ENCODE measurements around the gene CDR2L.
A peak's percentile ranks its signal among the peaks of the same experiment; 100 is the strongest.

CDR2L gene

DNA sequence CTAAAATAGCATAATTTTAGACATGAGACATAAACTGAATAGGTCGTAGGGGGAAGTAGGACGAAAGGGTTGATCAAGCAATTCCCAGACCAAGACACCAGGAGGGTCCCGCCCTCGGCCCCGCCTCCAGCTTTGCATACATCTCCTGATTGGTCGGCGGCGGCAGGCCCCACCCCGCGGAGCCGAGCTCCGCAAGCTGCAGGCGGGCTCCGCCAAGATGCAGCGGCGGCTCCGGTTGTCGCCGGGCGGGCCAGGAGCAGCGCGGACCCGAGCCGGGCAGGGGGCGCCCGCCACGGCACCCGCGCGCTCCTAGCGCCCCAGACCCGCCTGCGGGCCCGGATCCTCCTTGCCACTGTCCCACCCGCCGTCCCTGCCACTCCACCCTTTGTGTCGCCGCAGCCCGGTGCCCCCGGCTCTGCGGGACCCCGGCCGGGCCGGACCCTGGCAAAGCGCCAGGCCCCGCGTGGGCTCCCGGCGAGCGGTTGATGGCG, at the start of gene CDR2L:
Gene CDR2L (plus strand): TSS at position 215 of the 491 bp plus-strand sequence. CDS start 412 bp downstream, outside the sequence.
- peak; percentile 78 for DNase-seq (ENCODE audit: low read depth)

DNA sequence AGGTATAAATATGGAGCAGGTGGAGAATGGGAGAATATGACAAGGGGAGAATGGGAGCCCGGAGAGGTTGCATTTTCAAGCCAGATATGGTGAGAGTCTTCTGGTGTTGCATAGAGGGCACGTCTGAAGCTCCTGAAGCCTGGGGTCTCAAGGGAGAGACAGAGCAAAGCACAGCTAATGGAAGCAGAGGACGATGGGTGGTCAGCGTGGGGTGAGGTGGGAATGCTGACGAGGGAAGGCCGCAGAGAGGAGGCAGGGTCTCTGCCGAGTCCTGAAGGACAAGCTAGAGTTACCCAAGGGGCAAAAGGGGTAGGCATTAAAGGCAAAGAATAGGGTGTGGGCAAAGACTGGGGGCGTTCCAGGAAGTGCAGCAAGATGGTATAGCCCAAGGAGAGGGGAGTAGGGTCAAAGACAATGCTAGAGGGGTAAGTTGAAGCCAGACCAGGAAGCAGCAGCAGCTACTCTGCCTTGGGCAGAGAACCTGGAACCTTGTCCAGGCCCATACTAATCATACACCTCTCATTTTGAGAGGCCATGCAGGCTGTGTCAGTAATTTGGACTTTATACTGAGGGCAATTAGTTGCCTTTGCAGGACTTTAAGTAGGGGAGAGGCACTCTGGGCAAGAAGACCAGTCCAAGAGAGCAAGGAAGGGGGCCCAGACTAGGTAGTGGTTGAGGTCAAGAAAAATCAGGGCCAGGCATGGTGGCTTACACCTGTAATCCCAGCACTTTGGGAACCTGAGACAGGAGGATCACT, 49.1 kb upstream of the CDR2L start:
- DNase-seq (ENCODE audit: low read depth), result no peak

DNA sequence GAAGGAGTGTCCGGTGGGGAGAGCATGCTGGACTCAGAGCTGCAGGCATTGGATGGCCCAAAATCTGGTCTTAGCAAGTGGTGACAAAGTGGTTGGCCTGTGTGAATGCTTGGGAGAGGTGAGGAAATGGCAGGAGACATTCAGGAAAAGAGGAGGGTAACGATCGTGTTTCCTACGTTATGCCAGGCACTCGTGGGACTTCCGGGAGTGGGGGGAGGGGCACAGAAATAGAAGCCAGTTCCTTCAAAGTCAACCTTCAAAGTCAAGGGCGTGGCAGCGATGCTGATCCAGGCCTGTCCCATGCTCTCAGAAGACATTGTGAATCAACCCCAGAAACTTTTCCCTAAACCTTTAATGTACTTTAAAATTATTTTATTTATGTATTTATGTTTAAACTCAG, 47.9 kb upstream of the CDR2L start:
- no peak for DNase-seq (ENCODE audit: low read depth)

DNA sequence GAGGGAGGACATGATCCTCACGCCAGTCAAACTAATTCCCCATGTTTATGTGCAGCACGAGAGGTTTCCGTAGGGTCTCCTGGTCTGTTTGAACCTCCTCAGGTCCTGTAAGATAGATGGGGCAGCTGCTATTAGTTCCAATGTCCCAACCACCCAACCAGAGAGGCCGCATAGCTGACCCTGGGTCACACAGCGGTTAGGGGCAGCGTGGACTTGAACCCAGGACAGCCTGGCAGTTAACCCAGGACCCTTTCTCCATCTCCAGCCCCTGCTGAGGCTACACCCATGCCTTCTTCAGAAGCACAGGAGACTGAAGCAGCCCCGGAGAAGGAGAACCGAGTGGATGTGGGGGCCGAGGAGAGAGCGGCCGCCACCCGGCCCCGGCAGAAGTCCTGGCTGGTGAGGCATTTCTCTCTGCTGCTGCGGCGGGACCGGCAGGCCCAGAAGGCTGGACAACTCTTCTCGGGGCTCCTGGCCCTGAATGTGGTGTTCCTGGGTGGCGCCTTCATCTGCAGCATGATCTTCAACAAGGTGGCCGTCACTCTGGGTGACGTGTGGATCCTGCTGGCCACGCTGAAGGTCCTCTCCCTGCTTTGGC, 46.2 kb upstream of the CDR2L start:
- DNase-seq (ENCODE audit: low read depth), result no peak

DNA sequence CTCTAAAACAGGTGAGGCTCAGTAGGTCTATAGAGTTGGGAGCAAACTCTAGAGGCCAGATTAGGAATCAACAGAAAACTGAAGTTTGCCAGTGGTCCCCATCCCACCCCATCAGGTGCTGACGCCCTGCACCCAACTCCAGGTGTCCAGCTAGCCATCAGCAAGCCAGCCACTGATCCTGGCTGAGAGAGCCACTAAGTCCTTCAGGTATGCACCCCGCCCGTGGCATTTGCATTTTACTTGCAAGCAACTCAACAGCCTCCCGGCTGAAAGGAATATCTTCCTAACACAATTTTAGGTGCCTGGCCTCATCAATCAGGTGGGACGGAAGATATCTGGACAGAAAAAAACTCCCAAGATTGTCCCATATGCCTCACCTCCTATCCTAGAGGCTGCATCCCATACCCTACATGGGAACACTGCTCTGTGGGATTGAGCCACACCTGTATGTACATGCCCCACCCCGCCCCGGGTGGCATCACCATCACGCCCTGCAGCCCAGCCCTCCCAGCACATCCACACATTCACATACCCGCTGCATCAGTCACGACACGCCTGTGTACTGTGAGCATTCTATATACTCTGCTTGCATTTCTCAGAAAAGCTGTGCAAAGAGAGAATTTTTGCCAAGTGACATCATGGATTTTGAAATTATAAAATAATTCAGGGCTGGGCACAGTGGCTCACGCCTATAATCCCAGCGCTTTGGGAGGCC, 43.5 kb upstream of the CDR2L start:
- no peak for DNase-seq (ENCODE audit: low read depth)

DNA sequence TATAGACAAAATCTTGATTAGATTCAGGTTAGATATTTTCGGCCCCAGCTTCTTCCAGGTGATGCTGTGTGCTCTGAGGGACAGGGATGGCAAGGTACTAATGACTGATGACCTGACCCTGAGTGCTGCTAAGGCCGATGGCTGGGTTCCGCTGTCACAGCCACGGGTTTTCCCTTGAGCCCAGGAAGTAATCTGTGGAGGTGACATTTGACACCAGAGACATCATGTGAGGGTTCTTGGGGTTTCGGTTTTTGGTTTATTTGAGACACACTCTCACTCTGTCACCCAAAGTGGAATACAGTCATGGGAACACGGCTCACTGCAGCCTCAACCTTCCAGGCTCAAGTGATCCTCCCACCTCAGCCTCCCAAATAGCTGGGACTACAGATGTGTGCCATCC, 41.9 kb upstream of the CDR2L start:
- no peak for DNase-seq (ENCODE audit: low read depth)

DNA sequence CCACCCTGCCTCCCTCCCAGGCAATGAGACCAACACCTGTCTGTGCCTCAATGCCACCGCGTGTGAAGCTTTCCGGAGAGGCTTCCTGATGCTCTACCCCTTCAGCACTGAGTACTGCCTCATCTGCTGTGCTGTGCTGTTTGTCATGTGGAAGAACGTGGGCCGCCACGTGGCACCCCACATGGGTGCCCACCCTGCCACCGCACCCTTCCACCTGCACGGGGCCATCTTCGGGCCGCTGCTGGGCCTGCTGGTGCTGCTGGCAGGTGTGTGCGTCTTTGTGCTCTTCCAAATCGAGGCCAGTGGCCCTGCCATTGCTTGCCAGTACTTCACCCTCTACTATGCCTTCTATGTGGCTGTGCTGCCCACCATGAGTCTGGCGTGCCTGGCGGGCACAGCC, 40.8 kb upstream of the CDR2L start:
- DNase-seq (ENCODE audit: low read depth), result no peak

DNA sequence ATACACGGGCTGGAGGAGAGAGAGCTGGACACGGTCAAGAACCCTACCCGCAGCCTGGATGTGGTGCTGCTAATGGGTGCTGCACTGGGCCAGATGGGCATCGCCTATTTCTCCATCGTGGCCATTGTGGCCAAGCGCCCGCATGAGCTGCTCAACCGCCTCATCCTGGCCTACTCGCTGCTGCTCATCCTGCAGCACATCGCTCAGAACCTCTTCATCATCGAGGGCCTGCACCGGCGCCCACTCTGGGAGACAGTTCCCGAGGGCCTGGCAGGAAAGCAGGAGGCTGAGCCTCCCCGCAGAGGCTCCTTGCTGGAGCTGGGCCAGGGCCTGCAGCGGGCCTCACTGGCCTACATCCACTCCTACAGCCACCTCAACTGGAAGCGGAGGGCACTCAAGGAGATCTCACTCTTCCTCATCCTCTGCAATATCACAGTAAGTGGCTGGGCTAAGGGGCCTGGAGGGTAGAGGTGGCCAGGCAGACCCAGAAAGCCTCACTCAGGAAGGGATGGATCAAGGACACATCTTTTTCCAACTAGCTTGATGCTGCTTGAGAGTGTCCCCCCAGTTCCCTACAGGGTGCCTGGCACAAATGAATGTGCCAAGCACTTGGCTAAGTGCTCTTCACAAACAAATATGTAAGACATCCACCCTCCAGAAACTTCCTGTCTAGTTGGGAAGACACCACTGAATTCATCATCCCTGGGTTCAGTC, 40.2 kb upstream of the CDR2L start:
- DNase-seq (ENCODE audit: low read depth), result no peak

DNA sequence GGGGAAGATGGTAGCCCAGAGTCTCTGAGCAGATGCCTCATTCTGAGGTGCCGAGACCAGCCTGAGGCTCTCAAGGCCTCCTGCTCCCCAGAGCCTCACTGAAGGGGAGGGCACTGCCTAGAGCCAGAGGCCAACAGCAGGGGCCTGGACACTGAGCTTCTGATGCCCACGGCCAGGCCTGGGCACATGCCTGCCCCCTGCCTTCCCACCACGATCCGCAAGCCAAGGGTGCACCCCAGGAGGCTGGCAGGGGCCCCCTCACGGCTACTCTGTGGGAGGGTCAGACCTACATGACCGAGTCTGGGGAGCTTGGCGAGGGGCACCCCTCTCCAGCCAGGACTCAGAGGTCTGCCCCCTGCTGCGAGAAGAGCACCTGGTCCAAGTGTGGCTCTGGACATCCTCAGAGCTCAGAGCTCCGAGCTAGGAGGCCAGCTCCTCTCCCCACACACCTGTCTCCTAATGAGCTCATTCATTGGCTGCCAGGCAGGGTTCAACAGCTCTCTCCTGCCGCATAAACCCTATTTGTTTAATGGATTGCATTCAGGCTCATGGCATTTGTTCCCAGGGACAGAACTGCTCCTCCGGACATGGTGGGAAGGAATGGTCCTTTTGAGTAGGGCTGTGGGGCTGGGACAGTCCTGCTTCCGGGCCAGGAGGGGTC, 37.8 kb upstream of the CDR2L start:
- no peak for DNase-seq (ENCODE audit: low read depth)

DNA sequence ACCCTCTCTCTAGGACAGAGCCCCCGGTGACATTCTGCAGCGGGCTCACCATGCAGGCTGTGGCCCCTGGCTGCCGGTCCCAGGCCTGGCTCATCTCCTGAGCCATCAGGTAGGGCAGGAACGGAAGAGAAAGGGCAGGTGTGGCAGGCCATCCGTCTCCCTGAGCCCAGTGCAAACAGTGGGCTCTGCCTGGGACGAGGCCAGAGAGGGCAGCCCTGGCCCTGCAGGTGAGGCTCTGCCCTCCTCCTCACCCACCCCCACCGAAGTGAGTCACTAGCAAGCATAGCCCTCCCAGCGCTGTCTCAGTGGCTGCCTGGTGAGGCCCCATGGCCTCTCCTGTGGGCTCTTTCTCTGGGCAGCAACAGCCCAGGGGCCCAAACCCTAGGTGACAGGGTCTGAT, 37.2 kb upstream of the CDR2L start:
- no peak for DNase-seq (ENCODE audit: low read depth)

DNA sequence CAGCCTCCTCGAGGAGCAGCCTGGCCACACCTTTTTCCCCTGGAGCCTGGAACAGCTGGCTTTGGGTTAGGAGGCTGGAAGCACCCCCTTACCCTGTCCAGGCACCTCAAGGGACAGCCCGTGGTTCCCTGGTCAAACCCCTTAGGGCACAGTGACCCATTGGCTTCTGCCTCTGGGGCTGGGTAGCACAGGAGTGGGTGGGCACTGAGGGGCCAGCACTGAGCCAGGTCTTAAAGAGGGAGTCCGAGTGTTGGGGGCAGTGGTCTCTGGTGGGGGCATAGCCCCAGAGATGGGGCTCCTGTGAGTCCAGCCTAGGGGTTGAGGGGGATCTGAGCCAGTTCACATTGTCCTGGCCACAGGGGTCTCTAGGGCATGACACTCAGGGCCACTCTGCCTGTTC, 36.4 kb upstream of the CDR2L start:
- no peak for DNase-seq (ENCODE audit: low read depth)

DNA sequence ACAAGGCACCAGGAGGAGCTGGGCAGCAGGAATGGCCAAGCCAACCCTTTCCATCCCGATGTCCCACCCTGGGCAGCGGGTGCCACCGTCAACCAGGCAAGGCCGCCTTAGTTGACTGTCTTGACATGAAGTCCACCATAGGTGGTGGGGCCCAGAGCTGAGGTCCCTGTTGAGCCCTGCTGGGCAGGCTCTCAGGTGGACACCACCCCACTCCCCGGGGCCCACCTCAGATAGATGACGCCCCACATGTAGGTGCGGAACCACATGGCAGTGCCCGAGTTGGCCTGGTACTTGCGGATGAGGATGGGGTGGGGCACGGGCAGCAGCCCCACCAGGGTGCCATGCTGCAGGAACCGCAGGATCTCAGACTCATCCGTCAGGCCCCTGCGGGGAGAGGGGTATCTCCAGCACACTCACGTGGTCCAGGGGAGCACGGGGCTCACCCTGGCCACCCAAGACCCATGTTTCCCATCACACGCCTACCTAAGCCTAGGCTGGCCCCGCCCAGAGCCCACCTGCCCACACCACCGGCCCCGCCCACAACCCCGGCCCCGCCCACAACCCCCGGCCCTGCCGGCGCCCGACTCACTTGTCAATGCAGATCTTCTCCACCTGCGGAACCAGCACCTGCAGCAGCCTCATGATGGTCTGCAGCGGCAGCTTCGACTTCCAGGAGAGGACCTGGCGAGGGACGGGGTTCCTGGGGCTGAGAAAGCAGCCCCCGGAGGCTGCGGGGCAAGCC, 35.6 kb upstream of the CDR2L start:
- no peak for DNase-seq (ENCODE audit: low read depth)

DNA sequence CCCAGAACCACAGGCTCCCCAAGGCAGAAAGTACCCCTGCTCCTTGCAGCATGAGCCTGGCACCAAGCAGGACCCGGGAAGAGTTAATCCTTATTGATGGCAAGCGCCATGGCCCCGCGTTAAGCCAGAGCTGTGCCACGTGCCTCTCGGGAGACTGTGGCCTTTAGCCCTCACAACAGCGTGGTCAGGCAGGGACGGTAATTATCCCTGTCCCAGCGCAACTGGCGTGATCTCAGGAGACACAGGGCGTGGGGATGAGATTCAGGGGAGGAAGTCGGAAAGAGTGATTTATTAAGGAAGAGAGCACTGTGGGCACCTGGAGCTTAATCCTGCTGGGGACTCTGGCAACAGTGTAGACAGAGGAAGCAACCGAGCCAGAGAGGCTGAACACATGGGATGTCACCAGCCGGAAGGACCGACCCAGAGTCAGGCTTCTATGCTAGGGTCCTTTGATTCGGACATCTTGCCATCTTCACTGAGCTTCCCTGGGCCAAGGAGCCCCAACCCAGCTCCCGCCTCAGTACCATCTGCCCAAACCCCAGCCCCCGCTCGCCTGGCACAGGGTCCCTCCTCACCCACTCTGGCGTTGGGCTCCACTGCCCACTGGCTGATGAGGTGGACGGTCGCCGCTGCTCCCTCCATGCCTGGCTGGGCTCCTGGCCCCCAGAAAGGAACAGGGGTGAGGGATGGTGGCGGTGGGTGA, 34.9 kb upstream of the CDR2L start:
- DNase-seq (ENCODE audit: low read depth), result no peak

DNA sequence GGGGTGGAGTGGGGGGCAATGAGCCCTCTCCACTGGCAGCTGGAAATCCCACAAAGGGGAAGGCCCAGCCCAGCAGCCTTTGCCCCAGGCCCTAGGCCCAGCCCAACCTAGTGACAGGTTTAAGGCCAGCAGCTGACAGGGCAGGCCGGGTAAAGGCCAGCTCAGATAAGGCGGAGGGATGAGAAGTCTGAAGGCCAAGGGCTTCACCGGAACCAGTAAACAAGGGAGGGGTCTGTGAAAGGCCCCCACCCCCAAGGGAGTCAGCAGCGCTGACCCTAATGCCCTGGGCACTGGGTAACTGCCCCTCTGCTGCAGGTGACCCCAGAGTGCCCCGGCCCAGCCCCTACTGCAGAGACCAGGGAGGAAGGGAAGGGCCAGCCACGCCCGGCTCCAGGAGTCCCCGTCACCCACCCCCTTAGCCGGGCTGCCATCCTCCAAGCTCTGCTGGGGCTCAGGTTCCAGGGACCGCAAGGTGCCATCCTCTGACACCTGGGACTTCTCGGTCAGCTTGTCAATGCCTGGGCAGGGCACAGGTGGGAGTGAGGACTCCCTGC, 34.2 kb upstream of the CDR2L start:
- DNase-seq (ENCODE audit: low read depth), result no peak

DNA sequence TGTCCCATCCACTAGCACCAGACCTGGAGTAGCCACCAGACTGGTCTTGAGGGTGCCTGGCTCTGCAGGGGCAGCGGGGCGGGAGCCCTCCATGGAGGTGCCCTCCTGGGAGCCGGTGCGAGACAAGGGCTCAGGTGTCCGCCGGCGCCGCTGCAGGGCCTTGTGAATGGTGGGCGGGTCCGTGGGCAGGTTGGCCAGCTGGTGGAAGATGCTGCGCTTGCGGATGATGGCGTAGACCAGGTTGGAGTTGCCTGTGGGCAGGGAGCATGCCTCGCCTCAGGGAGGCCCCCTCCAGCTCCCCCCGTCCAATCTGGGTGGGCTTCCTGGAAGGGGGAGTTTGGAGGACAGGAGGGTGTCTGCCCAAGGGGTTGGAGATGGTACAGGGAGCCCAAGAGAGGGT, 33.3 kb upstream of the CDR2L start:
- no peak for DNase-seq (ENCODE audit: low read depth)

DNA sequence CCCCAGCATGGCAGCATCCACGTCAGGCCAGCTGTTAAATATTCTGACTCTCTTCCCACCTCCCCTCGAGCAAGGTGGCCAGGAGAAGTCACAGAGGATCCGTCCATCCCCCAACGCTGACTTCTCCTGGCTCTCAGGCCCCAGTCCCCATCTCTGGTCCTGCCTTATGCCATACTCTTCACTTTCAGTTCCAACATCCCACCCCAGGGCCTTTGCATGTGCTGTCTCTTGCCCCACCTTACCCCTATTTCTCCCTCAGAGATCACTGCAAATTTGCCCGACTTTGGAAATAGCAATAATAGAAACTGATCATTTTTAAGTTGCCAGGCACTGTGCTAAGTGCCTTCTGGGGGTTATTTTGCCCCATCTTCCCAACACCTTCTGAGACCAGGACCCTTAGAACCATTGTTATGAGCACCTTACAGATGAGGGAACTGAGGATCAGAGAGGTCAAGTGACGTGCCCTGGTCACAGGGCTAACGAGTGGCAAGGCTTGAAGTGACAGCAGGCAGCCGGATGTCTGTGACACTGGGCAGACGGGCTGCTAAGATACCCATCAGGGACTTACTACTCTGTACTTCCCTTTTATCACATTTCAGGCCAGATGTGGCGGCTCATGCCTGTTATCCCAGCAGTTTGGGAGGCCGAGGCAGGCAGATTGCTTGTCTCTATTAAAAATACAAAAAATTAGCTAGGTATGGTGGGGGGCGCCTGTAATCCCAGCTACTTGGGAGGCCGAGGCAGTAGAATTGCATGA, 32.6 kb upstream of the CDR2L start:
- no peak for DNase-seq (ENCODE audit: low read depth)

DNA sequence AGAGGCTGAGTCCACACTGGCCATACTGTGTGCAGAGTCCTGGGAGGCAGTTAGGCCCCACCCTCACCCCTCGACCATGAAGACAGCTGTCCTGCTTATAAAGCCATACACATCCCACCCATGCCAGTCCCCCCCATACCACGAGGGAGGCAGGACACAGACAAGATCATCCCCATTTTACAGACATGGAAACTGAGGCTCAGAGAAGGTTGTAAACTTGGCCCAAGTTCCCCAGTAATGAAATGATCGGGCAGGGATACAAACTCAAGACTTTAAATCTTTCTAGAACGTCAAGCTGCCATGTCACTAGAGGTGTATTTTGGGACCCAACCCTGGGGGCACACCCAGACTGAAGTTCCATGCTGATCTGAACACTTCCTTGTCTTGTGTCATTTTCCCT, 31.3 kb upstream of the CDR2L start:
- DNase-seq (ENCODE audit: low read depth), result no peak

DNA sequence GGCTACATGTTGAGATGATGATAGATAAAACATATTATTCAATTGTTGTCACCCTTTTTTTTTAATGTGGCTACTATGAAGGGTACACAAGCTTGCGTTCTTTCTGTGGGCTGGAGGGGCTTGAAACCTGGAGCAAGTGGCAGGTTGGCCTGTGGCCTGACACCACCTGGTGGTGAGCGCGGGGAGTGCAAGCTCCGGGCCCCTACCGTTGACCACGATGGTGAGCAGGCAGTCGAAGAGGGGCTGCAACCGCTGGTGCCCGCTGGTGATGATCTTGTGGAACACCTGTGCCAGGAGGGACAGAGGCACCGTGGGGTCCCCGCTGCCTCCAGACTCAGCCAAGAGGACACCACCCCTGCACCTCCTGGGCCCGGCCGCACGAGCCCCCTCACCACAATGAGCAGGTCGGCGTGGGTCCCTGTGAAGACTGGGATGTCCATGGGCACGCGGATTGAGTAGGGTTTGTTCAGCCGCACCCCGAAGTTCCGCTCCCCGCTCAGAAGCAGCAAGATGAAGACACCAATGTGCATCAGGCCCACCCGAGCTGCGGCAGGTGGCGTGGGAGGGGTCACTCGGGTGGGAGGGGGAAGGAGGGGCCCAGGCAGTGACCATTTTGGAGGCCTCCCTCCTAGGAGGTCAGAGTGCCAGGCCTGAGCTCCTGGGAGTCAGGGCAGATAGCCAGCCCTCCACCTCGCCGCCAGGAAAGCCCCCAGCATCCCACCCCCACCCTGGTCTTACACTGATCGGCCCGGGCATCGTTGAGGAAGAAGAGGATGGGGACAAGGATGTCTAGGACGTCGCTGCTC, 29.3 kb upstream of the CDR2L start:
- DNase-seq (ENCODE audit: low read depth), result peak; percentile 81

Data from stimulated activated CD8-positive, alpha-beta memory T cell treated with anti-CD3 and anti-CD28 coated beads, Interleukin-15, amount 100 ng/mL, for 24 hours (primary cell).